WTC11 (cell line): ENCODE data around the gene GSK3B. TPM values are rescaled to one million over a fixed set of nuclear protein-coding genes. Genes with fewer than 3 reads are reported as not detected.

ENCODE experiments used
- ATAC-seq: fragments of 200-7000 bp; cut with Tn5 transposase; 2 replicates; pipeline ENCODE4 v1.10.0; 2021; ENCODE audit warnings: mild to moderate bottlenecking, moderate library complexity
- CTCF ChIA-PET: fragments of 300-600 bp; sonication (Branson Sonifier 250); formaldehyde crosslinking; loops from one replicate; lab custom pipeline; 2021; ENCODE audit warnings: antibody characterized with exemption; lab: Charles Lee
- POLR2A ChIA-PET: fragments of 350-600 bp; sonication (Branson Sonifier 250); formaldehyde crosslinking; loops from one replicate; lab custom pipeline; 2021; ENCODE audit warnings: antibody characterized with exemption; lab: Charles Lee
- DNase-seq: peaks from one replicate; pipeline ENCODE4 v3.0.0; 2021; ENCODE audit warnings: low spot score
- H3K27ac Mint-ChIP-seq: 2 replicates; pipeline ENCODE4 v1.8.0; 2021; ENCODE audit warnings: mixed read lengths
- H3K27me3 Mint-ChIP-seq: 2 replicates; pipeline ENCODE4 v1.8.0; 2021; ENCODE audit warnings: low read depth, mild to moderate bottlenecking, moderate library complexity, mixed read lengths
- H3K36me3 Mint-ChIP-seq: 2 replicates; pipeline ENCODE4 v1.8.0; 2021; ENCODE audit warnings: mixed read lengths
- H3K4me1 Mint-ChIP-seq: 2 replicates; pipeline ENCODE4 v1.8.0; 2022; ENCODE audit warnings: mixed read lengths
- H3K4me3 Mint-ChIP-seq: 2 replicates; pipeline ENCODE4 v1.8.0; 2021; ENCODE audit warnings: mild to moderate bottlenecking, moderate library complexity, mixed read lengths
- H3K9me3 Mint-ChIP-seq: 2 replicates; pipeline ENCODE4 v1.8.0; 2021; ENCODE audit warnings: mixed read lengths
- ELF4 ChIP-seq: sonication (generic); formaldehyde crosslinking; IDR thresholded peaks from 2 replicates; pipeline ENCODE4 v1.8.1; 2022; ENCODE audit warnings: low read depth, mild to moderate bottlenecking, moderate library complexity, missing genetic modification reagents
- EMX1 ChIP-seq: fragments of 250-450 bp; sonication (Bioruptor Pico); IDR thresholded peaks from 2 replicates; pipeline ENCODE4 v1.8.0; 2021; ENCODE audit warnings: mild to moderate bottlenecking
- FOXP1 ChIP-seq: sonication (generic); formaldehyde crosslinking; IDR thresholded peaks from 2 replicates; pipeline ENCODE4 v1.8.0; 2022; ENCODE audit warnings: missing genetic modification reagents, mild to moderate bottlenecking, moderate library complexity, borderline replicate concordance
- JUN ChIP-seq: sonication (generic); formaldehyde crosslinking; IDR thresholded peaks from 2 replicates; pipeline ENCODE4 v1.8.0; 2023; ENCODE audit warnings: mild to moderate bottlenecking, missing genetic modification reagents
- MXD4 ChIP-seq: fragments of 250-450 bp; sonication (Bioruptor Pico); IDR thresholded peaks from 2 replicates; pipeline ENCODE4 v1.8.0; 2021; ENCODE audit warnings: mild to moderate bottlenecking, moderate library complexity, borderline replicate concordance
- NFATC4 ChIP-seq: fragments of 250-450 bp; sonication (Bioruptor Pico); IDR thresholded peaks from 2 replicates; pipeline ENCODE4 v1.9.0; 2021; ENCODE audit warnings: mild to moderate bottlenecking
- NR1H2 ChIP-seq: sonication (generic); formaldehyde crosslinking; IDR thresholded peaks from 2 replicates; pipeline ENCODE4 v1.9.0; 2021; ENCODE audit warnings: mild to moderate bottlenecking, moderate library complexity, missing genetic modification reagents
- NR2C2 ChIP-seq: sonication (generic); formaldehyde crosslinking; IDR thresholded peaks from 2 replicates; pipeline ENCODE4 v1.8.0; 2022; ENCODE audit warnings: mild to moderate bottlenecking, missing genetic modification reagents
- NR3C1 ChIP-seq: sonication (generic); formaldehyde crosslinking; conservative IDR thresholded peaks from 2 replicates; pipeline ENCODE4 v1.8.1; 2023; ENCODE audit warnings: low read depth, mild to moderate bottlenecking, missing genetic modification reagents
- PRDM15 ChIP-seq: sonication (generic); formaldehyde crosslinking; IDR thresholded peaks from 2 replicates; pipeline ENCODE4 v1.8.0; 2022; ENCODE audit warnings: missing genetic modification reagents
- SMAD3 ChIP-seq: sonication (generic); formaldehyde crosslinking; IDR thresholded peaks from 2 replicates; pipeline ENCODE4 v1.8.0; 2022; ENCODE audit warnings: missing genetic modification reagents, mild to moderate bottlenecking, borderline replicate concordance
- SOX15 ChIP-seq: fragments of 250-450 bp; sonication (Bioruptor Pico); IDR thresholded peaks from 2 replicates; pipeline ENCODE4 v1.9.0; 2021; ENCODE audit warnings: mild to moderate bottlenecking
- TEAD1 ChIP-seq: sonication (generic); formaldehyde crosslinking; IDR thresholded peaks from 2 replicates; pipeline ENCODE4 v1.8.0; 2022; ENCODE audit warnings: mild to moderate bottlenecking, missing genetic modification reagents
- ZBTB21 ChIP-seq: sonication (generic); formaldehyde crosslinking; IDR thresholded peaks from 2 replicates; pipeline ENCODE4 v1.8.1; 2023; ENCODE audit warnings: mild to moderate bottlenecking, missing genetic modification reagents, borderline replicate concordance
- ZNF317 ChIP-seq: sonication (generic); formaldehyde crosslinking; IDR thresholded peaks from 2 replicates; pipeline ENCODE4 v1.8.1; 2023; ENCODE audit warnings: low read depth, mild to moderate bottlenecking, moderate library complexity, missing genetic modification reagents, borderline replicate concordance
- ZNF423 ChIP-seq: fragments of 250-450 bp; sonication (Bioruptor Pico); IDR thresholded peaks from 2 replicates; pipeline ENCODE4 v2.1.2; 2022; ENCODE audit warnings: mild to moderate bottlenecking, moderate library complexity
- ZNF671 ChIP-seq: fragments of 250-450 bp; sonication (Bioruptor Pico); IDR thresholded peaks from 2 replicates; pipeline ENCODE4 v1.8.0; 2021; ENCODE audit warnings: mild to moderate bottlenecking
- ZSCAN18 ChIP-seq: fragments of 250-450 bp; sonication (Bioruptor Pico); IDR thresholded peaks from 2 replicates; pipeline ENCODE4 v2.1.2; 2022; ENCODE audit warnings: mild to moderate bottlenecking, moderate library complexity
- total RNA-seq: library from RNA; stranded (reverse); gene quantifications from 3 replicates; pipeline ENCODE4 v1.2.3, GENCODE V29; 2021
- TF ChIP-seq, protein P1 (sequence below): fragments of 200-600 bp; IDR thresholded peaks from 2 replicates; pipeline ENCODE4 v1.8.0; 2022; ENCODE audit warnings: antibody characterized with exemption
- TF ChIP-seq, protein P2 (sequence below): sonication (generic); formaldehyde crosslinking; conservative IDR thresholded peaks from 2 replicates; pipeline ENCODE4 v1.8.1; 2023; ENCODE audit warnings: mild to moderate bottlenecking, low read depth, missing genetic modification reagents, moderate library complexity
- TF ChIP-seq, protein P3 (sequence below): sonication (generic); formaldehyde crosslinking; IDR thresholded peaks from 2 replicates; pipeline ENCODE4 v1.8.1; 2023; ENCODE audit warnings: mild to moderate bottlenecking, missing genetic modification reagents, borderline replicate concordance

The GSK3B gene
- total RNA-seq, 1 experiment from 2014 or later = 48.9 TPM

DNA sequence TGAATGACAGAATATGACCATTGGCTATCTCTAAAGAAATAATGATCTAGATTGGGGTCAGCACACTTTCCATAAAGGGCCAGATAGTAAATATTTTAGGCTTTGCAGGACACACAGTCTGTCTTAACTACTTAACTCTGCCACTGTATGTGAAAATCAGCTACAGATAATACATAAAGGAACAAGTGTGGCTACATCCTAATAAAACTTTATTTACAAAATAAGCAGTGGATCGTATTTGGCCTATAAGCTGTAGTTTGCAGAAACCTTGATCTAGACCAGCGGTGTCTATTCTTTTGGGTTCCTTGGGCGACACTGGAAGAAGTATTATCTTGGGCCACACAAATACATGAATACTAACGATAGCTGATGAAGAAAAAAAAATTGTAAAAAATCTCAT lies 27.6 kb downstream of the GSK3B start:
- CTCF ChIA-PET = interaction anchor here (1.3 kb wide), 1 partner anchor 26 kb away, joined by 4 read pairs; no protein-coding TSS in a partner anchor
- no peaks in the 10 kb centered on the region for H3K36me3 Mint-ChIP-seq
- no peak for DNase-seq
- H3K27ac Mint-ChIP-seq = no peak overlapping the region
- H3K4me3 Mint-ChIP-seq = no peak overlapping the region
- H3K4me1 Mint-ChIP-seq = peaks cover 30% of the 10 kb centered on the region
- H3K9me3 Mint-ChIP-seq = no peaks in the 10 kb centered on the region
- ATAC-seq = no peak
- POLR2A ChIA-PET = interaction anchor here (0.5 to 1.5 kb wide), 2 partner anchors 27 to 54 kb away, joined by 4 to 5 read pairs; no protein-coding TSS in a partner anchor
- no peaks in the 10 kb centered on the region for H3K27me3 Mint-ChIP-seq
- TF ChIP-seq NFATC4 (CRISPR knock-in tag) (no peak), ZNF423 (no peak), JUN (CRISPR knock-in tag) (no peak), NR3C1 (CRISPR knock-in tag) (no peak), NR1H2 (no peak), ZBTB21 (no peak), ZNF317 (CRISPR knock-in tag) (no peak), ELF4 (no peak)
- TF ChIP-seq, protein P1, sequence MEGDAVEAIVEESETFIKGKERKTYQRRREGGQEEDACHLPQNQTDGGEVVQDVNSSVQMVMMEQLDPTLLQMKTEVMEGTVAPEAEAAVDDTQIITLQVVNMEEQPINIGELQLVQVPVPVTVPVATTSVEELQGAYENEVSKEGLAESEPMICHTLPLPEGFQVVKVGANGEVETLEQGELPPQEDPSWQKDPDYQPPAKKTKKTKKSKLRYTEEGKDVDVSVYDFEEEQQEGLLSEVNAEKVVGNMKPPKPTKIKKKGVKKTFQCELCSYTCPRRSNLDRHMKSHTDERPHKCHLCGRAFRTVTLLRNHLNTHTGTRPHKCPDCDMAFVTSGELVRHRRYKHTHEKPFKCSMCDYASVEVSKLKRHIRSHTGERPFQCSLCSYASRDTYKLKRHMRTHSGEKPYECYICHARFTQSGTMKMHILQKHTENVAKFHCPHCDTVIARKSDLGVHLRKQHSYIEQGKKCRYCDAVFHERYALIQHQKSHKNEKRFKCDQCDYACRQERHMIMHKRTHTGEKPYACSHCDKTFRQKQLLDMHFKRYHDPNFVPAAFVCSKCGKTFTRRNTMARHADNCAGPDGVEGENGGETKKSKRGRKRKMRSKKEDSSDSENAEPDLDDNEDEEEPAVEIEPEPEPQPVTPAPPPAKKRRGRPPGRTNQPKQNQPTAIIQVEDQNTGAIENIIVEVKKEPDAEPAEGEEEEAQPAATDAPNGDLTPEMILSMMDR = no peak
- TF ChIP-seq, protein P2, sequence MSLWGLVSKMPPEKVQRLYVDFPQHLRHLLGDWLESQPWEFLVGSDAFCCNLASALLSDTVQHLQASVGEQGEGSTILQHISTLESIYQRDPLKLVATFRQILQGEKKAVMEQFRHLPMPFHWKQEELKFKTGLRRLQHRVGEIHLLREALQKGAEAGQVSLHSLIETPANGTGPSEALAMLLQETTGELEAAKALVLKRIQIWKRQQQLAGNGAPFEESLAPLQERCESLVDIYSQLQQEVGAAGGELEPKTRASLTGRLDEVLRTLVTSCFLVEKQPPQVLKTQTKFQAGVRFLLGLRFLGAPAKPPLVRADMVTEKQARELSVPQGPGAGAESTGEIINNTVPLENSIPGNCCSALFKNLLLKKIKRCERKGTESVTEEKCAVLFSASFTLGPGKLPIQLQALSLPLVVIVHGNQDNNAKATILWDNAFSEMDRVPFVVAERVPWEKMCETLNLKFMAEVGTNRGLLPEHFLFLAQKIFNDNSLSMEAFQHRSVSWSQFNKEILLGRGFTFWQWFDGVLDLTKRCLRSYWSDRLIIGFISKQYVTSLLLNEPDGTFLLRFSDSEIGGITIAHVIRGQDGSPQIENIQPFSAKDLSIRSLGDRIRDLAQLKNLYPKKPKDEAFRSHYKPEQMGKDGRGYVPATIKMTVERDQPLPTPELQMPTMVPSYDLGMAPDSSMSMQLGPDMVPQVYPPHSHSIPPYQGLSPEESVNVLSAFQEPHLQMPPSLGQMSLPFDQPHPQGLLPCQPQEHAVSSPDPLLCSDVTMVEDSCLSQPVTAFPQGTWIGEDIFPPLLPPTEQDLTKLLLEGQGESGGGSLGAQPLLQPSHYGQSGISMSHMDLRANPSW (CRISPR knock-in tag) = no peak
- TF ChIP-seq, all 79 proteins: peak for 0

GRCh38 chr3:120064641-120065040 lies 29.6 kb downstream of the GSK3B start:
- TF ChIP-seq ZNF671 (CRISPR knock-in tag) = no peak
- no peak for TF ChIP-seq NR3C1 (CRISPR knock-in tag)
- no peak for TF ChIP-seq EMX1 (CRISPR knock-in tag)
- no peak for TF ChIP-seq PRDM15 (CRISPR knock-in tag)
- no peak for TF ChIP-seq SMAD3
- TF ChIP-seq MXD4 (CRISPR knock-in tag) = no peak
- Mint-ChIP-seq H3K36me3 (no peaks in the 10 kb centered on the region), H3K4me1 (peaks cover 29% of the 10 kb centered on the region), H3K9me3 (no peaks in the 10 kb centered on the region), H3K27me3 (no peaks in the 10 kb centered on the region), H3K4me3 (no peak overlapping the region), H3K27ac (no peak overlapping the region)
- DNase-seq = no peak
- ChIA-PET CTCF (no interaction called here), POLR2A (no interaction called here)
- ATAC-seq = no peak

GRCh38 chr3:120062474-120062873 lies 31.8 kb downstream of the GSK3B start:
- POLR2A ChIA-PET = no interaction called here
- CTCF ChIA-PET = no interaction called here
- H3K4me3 Mint-ChIP-seq = no peak overlapping the region
- H3K27ac Mint-ChIP-seq = no peak overlapping the region
- H3K27me3 Mint-ChIP-seq = no peaks in the 10 kb centered on the region
- H3K36me3 Mint-ChIP-seq = no peaks in the 10 kb centered on the region
- H3K4me1 Mint-ChIP-seq = peaks cover 20% of the 10 kb centered on the region
- H3K9me3 Mint-ChIP-seq = no peaks in the 10 kb centered on the region
- DNase-seq (no peak), ATAC-seq (no peak)
- TF ChIP-seq ZBTB21 (no peak), SOX15 (CRISPR knock-in tag) (no peak), ZSCAN18 (CRISPR knock-in tag) (no peak), NFATC4 (CRISPR knock-in tag) (no peak), NR2C2 (CRISPR knock-in tag) (no peak), FOXP1 (CRISPR knock-in tag) (no peak), TEAD1 (no peak)
- TF ChIP-seq, protein P3, sequence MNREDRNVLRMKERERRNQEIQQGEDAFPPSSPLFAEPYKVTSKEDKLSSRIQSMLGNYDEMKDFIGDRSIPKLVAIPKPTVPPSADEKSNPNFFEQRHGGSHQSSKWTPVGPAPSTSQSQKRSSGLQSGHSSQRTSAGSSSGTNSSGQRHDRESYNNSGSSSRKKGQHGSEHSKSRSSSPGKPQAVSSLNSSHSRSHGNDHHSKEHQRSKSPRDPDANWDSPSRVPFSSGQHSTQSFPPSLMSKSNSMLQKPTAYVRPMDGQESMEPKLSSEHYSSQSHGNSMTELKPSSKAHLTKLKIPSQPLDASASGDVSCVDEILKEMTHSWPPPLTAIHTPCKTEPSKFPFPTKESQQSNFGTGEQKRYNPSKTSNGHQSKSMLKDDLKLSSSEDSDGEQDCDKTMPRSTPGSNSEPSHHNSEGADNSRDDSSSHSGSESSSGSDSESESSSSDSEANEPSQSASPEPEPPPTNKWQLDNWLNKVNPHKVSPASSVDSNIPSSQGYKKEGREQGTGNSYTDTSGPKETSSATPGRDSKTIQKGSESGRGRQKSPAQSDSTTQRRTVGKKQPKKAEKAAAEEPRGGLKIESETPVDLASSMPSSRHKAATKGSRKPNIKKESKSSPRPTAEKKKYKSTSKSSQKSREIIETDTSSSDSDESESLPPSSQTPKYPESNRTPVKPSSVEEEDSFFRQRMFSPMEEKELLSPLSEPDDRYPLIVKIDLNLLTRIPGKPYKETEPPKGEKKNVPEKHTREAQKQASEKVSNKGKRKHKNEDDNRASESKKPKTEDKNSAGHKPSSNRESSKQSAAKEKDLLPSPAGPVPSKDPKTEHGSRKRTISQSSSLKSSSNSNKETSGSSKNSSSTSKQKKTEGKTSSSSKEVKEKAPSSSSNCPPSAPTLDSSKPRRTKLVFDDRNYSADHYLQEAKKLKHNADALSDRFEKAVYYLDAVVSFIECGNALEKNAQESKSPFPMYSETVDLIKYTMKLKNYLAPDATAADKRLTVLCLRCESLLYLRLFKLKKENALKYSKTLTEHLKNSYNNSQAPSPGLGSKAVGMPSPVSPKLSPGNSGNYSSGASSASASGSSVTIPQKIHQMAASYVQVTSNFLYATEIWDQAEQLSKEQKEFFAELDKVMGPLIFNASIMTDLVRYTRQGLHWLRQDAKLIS (CRISPR knock-in tag) = no peak
